GM23248 (cell line): ENCODE measurements around the gene EME2.

Experiments
- EZH2 ChIP-seq: fragments of 200-600 bp; sonication (generic); IDR thresholded peaks from 2 replicates; pipeline ENCODE4 v1.6.1; 2018; ENCODE audit warnings: antibody characterized with exemption, mild to moderate bottlenecking; ENCODE audit not compliant: insufficient read depth, poor library complexity, severe bottlenecking
- EZH2phosphoT487 ChIP-seq: fragments of 200-600 bp; sonication (generic); IDR thresholded peaks from 2 replicates; pipeline ENCODE4 v1.6.1; 2018; ENCODE audit warnings: antibody characterized with exemption, moderate library complexity, mild to moderate bottlenecking, low read depth; ENCODE audit not compliant: insufficient read depth

GRCh38 chr16:1776672-1776955 is 4.0 kb downstream of the EME2 start:
- TF ChIP-seq EZH2phosphoT487, result no peak
- no peak for TF ChIP-seq EZH2
